H9 (cell line): ENCODE measurements around the gene CES2. TPM values are rescaled to one million over a fixed set of nuclear protein-coding genes. Genes with fewer than 3 reads are reported as not detected.
A peak's percentile ranks its signal among the peaks of the same experiment; 100 is the strongest.

Experiments used
- DNase-seq: peaks from one replicate; pipeline ENCODE4 v3.0.0-alpha.2; 2017
- H2AFZ ChIP-seq: one replicate; pipeline ENCODE4 v1.6.1; 2013; ENCODE audit warnings: mild to moderate bottlenecking, low read length, control low read depth, moderate library complexity
- H2AK5ac ChIP-seq: 2 replicates; pipeline ENCODE4 v1.6.1; 2013; ENCODE audit warnings: low read length, control low read depth, mixed read lengths; ENCODE audit not compliant: insufficient read length
- H2BK120ac ChIP-seq: one replicate; pipeline ENCODE4 v1.6.1; 2013; ENCODE audit warnings: low read depth, mild to moderate bottlenecking, low read length, control low read depth, inconsistent platforms; ENCODE audit not compliant: poor library complexity, severe bottlenecking
- H2BK12ac ChIP-seq: 2 replicates; pipeline ENCODE4 v1.6.1; 2013; ENCODE audit warnings: low read length, control low read depth, mixed read lengths, low read depth; ENCODE audit not compliant: insufficient read length
- H2BK15ac ChIP-seq: 2 replicates; pipeline ENCODE4 v1.6.1; 2013; ENCODE audit warnings: low read depth, low read length, control low read depth
- H2BK20ac ChIP-seq: one replicate; pipeline ENCODE4 v1.6.1; 2013; ENCODE audit warnings: low read depth, mild to moderate bottlenecking, low read length, control low read depth, inconsistent platforms; ENCODE audit not compliant: poor library complexity, severe bottlenecking
- H2BK5ac ChIP-seq: 2 replicates; pipeline ENCODE4 v1.6.1; 2013; ENCODE audit warnings: low read length, control low read depth, mixed read lengths; ENCODE audit not compliant: insufficient read length
- H3K14ac ChIP-seq: 2 replicates; pipeline ENCODE4 v1.6.1; 2013; ENCODE audit warnings: low read length, control low read depth; ENCODE audit not compliant: insufficient read depth
- H3K18ac ChIP-seq: 2 replicates; pipeline ENCODE4 v1.6.1; 2013; ENCODE audit warnings: low read depth, mild to moderate bottlenecking, mixed read lengths, low read length, control low read depth; ENCODE audit not compliant: insufficient read length
- H3K23ac ChIP-seq: 2 replicates; pipeline ENCODE4 v1.6.1; 2013; ENCODE audit warnings: low read length, control low read depth, mixed read lengths, low read depth; ENCODE audit not compliant: insufficient read length
- H3K23me2 ChIP-seq: 2 replicates; pipeline ENCODE4 v1.6.1; 2013; ENCODE audit warnings: low read depth, mild to moderate bottlenecking, mixed read lengths, low read length, control low read depth; ENCODE audit not compliant: insufficient read length, poor library complexity, severe bottlenecking
- H3K27ac ChIP-seq: 2 replicates; pipeline ENCODE4 v1.5.1; 2013; ENCODE audit warnings: low read length, control low read depth, mixed read lengths, low read depth; ENCODE audit not compliant: insufficient read length
- H3K27me3 ChIP-seq: 2 replicates; pipeline ENCODE4 v1.6.1; 2013; ENCODE audit warnings: low read length, control low read depth, inconsistent platforms; ENCODE audit not compliant: insufficient read depth
- H3K4ac ChIP-seq: 2 replicates; pipeline ENCODE4 v1.6.1; 2013; ENCODE audit warnings: low read depth, mild to moderate bottlenecking, control low read depth, inconsistent platforms, low read length, moderate library complexity
- H3K4me1 ChIP-seq: 2 replicates; pipeline ENCODE4 v1.6.1; 2013; ENCODE audit warnings: low read length, control low read depth, inconsistent platforms; ENCODE audit not compliant: insufficient read depth
- H3K4me2 ChIP-seq: 2 replicates; pipeline ENCODE4 v1.6.1; 2013; ENCODE audit warnings: low read length, control low read depth, mixed read lengths; ENCODE audit not compliant: insufficient read length, insufficient read depth
- H3K56ac ChIP-seq: 2 replicates; pipeline ENCODE4 v1.6.1; 2013; ENCODE audit warnings: low read depth, mild to moderate bottlenecking, mixed read lengths, low read length, control low read depth; ENCODE audit not compliant: insufficient read length
- H3K79me1 ChIP-seq: 2 replicates; pipeline ENCODE4 v1.6.1; 2013; ENCODE audit warnings: low read depth, mild to moderate bottlenecking, moderate library complexity, low read length, control low read depth, inconsistent platforms; ENCODE audit not compliant: insufficient read depth, poor library complexity, severe bottlenecking
- H3K79me2 ChIP-seq: 2 replicates; pipeline ENCODE4 v1.6.1; 2013; ENCODE audit warnings: low read length, control low read depth, inconsistent platforms; ENCODE audit not compliant: insufficient read depth
- H3K9ac ChIP-seq: 2 replicates; pipeline ENCODE4 v1.6.1; 2013; ENCODE audit warnings: low read length, control low read depth, mixed read lengths; ENCODE audit not compliant: insufficient read length; ENCODE audit errors: extremely low read depth
- H3K9me3 ChIP-seq: one replicate; pipeline ENCODE4 v1.6.1; 2013; ENCODE audit warnings: low read depth, low read length, inconsistent platforms; ENCODE audit not compliant: control insufficient read depth
- H3T11ph ChIP-seq: one replicate; pipeline ENCODE4 v1.6.1; 2013; ENCODE audit warnings: mild to moderate bottlenecking, low read length, control low read depth, inconsistent platforms
- H4K20me1 ChIP-seq: one replicate; pipeline ENCODE4 v1.6.1; 2013; ENCODE audit not compliant: control insufficient read depth, insufficient read length, insufficient read depth
- H4K5ac ChIP-seq: 2 replicates; pipeline ENCODE4 v1.6.1; 2013; ENCODE audit warnings: low read depth, mild to moderate bottlenecking, mixed read lengths, low read length, control low read depth; ENCODE audit not compliant: insufficient read length
- H4K8ac ChIP-seq: replicated peaks from 2 replicates; pipeline ENCODE4 v1.6.1; 2013; ENCODE audit warnings: low read length, control low read depth, mixed read lengths, low read depth; ENCODE audit not compliant: insufficient read length
- H4K91ac ChIP-seq: 2 replicates; pipeline ENCODE4 v1.6.1; 2013; ENCODE audit warnings: low read depth, mild to moderate bottlenecking, moderate library complexity, mixed read lengths, low read length, control low read depth; ENCODE audit not compliant: insufficient read length
- H3K27ac Mint-ChIP-seq, 3 experiments: 2 replicates in 2 of 3; 3 replicates in 1 of 3; pipeline ENCODE4 v1.8.0; 2020 to 2021; ENCODE audit warnings: mixed read lengths in 3 of 3, mild to moderate bottlenecking in 1 of 3, moderate library complexity in 1 of 3
- H3K27me3 Mint-ChIP-seq: 2 replicates; pipeline ENCODE4 v1.8.0; 2021; ENCODE audit warnings: low read depth, mild to moderate bottlenecking, moderate library complexity, mixed read lengths
- H3K36me3 Mint-ChIP-seq, 3 experiments: 2 replicates in 2 of 3; 3 replicates in 1 of 3; pipeline ENCODE4 v1.8.0; 2020 to 2021; ENCODE audit warnings: low read depth in 3 of 3, mixed read lengths in 3 of 3; ENCODE audit not compliant: insufficient read depth in 1 of 3
- H3K4me1 Mint-ChIP-seq, 2 experiments: 2 replicates each; pipeline ENCODE4 v1.8.0; 2020; ENCODE audit warnings: mixed read lengths in 2 of 2
- H3K4me3 Mint-ChIP-seq, 2 experiments: 2 replicates in 1 of 2; 3 replicates in 1 of 2; pipeline ENCODE4 v1.8.0; 2020 to 2021; ENCODE audit warnings: mild to moderate bottlenecking in 2 of 2, mixed read lengths in 2 of 2, moderate library complexity in 1 of 2
- H3K9me3 Mint-ChIP-seq, 2 experiments: 2 replicates in 1 of 2; 3 replicates in 1 of 2; pipeline ENCODE4 v1.8.0; 2020; ENCODE audit warnings: mild to moderate bottlenecking in 2 of 2, mixed read lengths in 2 of 2, moderate library complexity in 1 of 2
- CTCF ChIP-seq: fragments of 200-600 bp; sonication (generic); conservative IDR thresholded peaks from 3 replicates; pipeline ENCODE4 v1.8.0; 2021; ENCODE audit warnings: antibody characterized with exemption, mild to moderate bottlenecking
- WGBS: extraction: QIAGEN DNeasy Blood & Tissue Kit; methylation state at CpG from one replicate; pipeline ENCODE4 v1.1.7; 2013; ENCODE audit warnings: missing lambda C conversion rate, low lambda C conversion rate, mixed read lengths; ENCODE audit not compliant: insufficient read length; ENCODE audit errors: extremely low coverage; 5-methylcytosine and 5-hydroxymethylcytosine counted together
- total RNA-seq: library from RNA; stranded (reverse); gene quantifications from 2 replicates; pipeline ENCODE4 v1.2.1, GENCODE V29; 2021

CES2 gene
- total RNA-seq, 1 experiment from 2014 or later = 28.2 TPM

- H3K9ac ChIP-seq = no peak overlapping the region
- peak; percentile 80 for DNase-seq
- H2AK5ac ChIP-seq = no peak overlapping the region
- peak overlapping the region in 1 of 2 experiments; percentile 34; a peak in 1 of 5 replicates for H3K4me3 Mint-ChIP-seq
- H3T11ph ChIP-seq = no peak overlapping the region
- H4K8ac ChIP-seq = no peak overlapping the region
- no peak overlapping the region for H2AFZ ChIP-seq
- H3K23me2 ChIP-seq = no peaks in the 10 kb centered on the region
- H3K9me3 ChIP-seq = no peaks in the 10 kb centered on the region
- no peak overlapping the region for H3K56ac ChIP-seq
- no peaks in the 10 kb centered on the region for H3K79me2 ChIP-seq
- H3K79me1 ChIP-seq = no peaks in the 10 kb centered on the region
- no peak for TF ChIP-seq CTCF
- no peaks in the 10 kb centered on the region for H3K36me3 Mint-ChIP-seq
- no peak overlapping the region for H4K5ac ChIP-seq
- no peaks in the 10 kb centered on the region for H3K27me3 ChIP-seq
- H3K27ac Mint-ChIP-seq = no peak overlapping the region
- H3K4ac ChIP-seq = no peak overlapping the region
- peaks cover 2 to 15% of the 10 kb centered on the region in 2 experiments; a peak in 3 of 4 replicates for H3K4me1 Mint-ChIP-seq
- H2BK5ac ChIP-seq = no peak overlapping the region
- no peaks in the 10 kb centered on the region for H3K4me1 ChIP-seq
- no peak overlapping the region for H2BK15ac ChIP-seq
- H3K4me2 ChIP-seq = no peak overlapping the region
- H2BK12ac ChIP-seq = no peak overlapping the region
- WGBS = no CpG with 5 or more reads among the region's 11 CpGs
- no peak overlapping the region for H3K27ac ChIP-seq
- no peak overlapping the region for H3K14ac ChIP-seq
- no peak overlapping the region for H3K23ac ChIP-seq
- H3K18ac ChIP-seq = no peak overlapping the region
- no peak overlapping the region for H2BK20ac ChIP-seq
- no peak overlapping the region for H2BK120ac ChIP-seq
- H4K91ac ChIP-seq = no peak overlapping the region
- no peaks in the 10 kb centered on the region for H4K20me1 ChIP-seq
- H3K9me3 Mint-ChIP-seq = no peaks in the 10 kb centered on the region
- H3K27me3 Mint-ChIP-seq = peaks cover 22% of the 10 kb centered on the region
Measured at GRCh38 chr16:66905633-66906539, 29.4 kb upstream of the CES2 start.
